ENCODE measurements around the gene PCGF2. TPM values are rescaled to one million over a fixed set of nuclear protein-coding genes. Genes with fewer than 3 reads are reported as not detected.

Gene PCGF2
- total and polyA plus RNA-seq, 2 of the 8 experiments (the other 6 are each of a cell fraction or from before 2014, with no cell fraction given): 42.1 to 93.3 TPM

DNA sequence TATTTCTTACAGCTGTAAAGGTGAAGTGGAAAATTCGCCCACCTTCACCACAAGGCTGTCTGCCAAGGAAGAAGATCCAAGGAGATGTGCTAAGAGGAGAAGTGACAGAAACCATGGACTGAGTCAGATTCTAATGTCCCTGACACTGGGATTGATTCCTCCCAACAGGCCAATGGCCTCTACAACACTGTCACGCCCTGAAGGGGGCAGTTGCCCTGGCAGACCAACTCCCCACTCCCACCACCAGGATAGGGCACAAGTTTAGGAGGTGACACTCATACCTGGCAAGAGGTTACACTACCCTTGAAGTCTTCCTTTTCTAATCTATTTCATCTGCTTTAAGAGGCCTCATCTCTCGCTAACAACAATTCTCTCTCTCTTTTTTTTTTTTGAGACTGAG is 35.1 kb upstream of the PCGF2 start:
- no peak overlapping the region; a peak in 1 of 7 replicates for H3K9ac ChIP-seq (replicated peaks in 1 of 4; ENCODE audit: extremely low read depth in 1 of 4, low read depth in 3 of 4, low read length in 3 of 4)
- no peak overlapping the region for H3K23ac ChIP-seq (ENCODE audit: insufficient read length)
- H4K5ac ChIP-seq (ENCODE audit: insufficient read length, low read depth, low read length): no peak overlapping the region
- WGBS, 2 experiments (ENCODE audit: extremely low coverage in 1 of 2, insufficient coverage in 1 of 2, insufficient read length in 1 of 2, insufficient replicate concordance in 2 of 2, low coverage in 1 of 2, low lambda C conversion rate in 2 of 2, missing lambda C conversion rate in 1 of 2): 94% methylated on average over 3 of the region's 3 CpGs; no CpG with 5 or more reads in 1 of the 2 experiments
- no peak overlapping the region for H3K18ac ChIP-seq (ENCODE audit: extremely low read depth, low read length)
- no peaks in the 10 kb centered on the region for H3K9me3 ChIP-seq (ENCODE audit: insufficient read depth in 2 of 2, low read depth in 1 of 2, low read length in 1 of 2)
- H3K4me3 ChIP-seq (ENCODE audit: extremely low read depth in 1 of 4, insufficient read depth in 2 of 4, low read depth in 3 of 4, low read length in 4 of 4): no peak overlapping the region
- H4K91ac ChIP-seq (replicated peaks; ENCODE audit: insufficient read length, low read length): no peak overlapping the region
- no peak overlapping the region for H2BK12ac ChIP-seq (ENCODE audit: low read depth, low read length)
- H2BK15ac ChIP-seq (ENCODE audit: low read length): no peak overlapping the region
- CTCF ChIA-PET (ENCODE audit: partially characterized antibody): interaction anchor here (0.7 kb wide), 1 partner anchor 269 kb away, joined by 3 read pairs; no protein-coding TSS in a partner anchor
- no peak overlapping the region for H3K4me2 ChIP-seq (ENCODE audit: insufficient read depth in 1 of 2, low read depth in 2 of 2, low read length in 2 of 2)
- H3K4me1 ChIP-seq (replicated peaks in 1 of 4; ENCODE audit: control insufficient read depth in 3 of 4, insufficient read depth in 4 of 4, low read length in 3 of 4): no peaks in the 10 kb centered on the region
- no peak overlapping the region for H2BK5ac ChIP-seq (ENCODE audit: low read depth, low read length)
- no peaks in the 10 kb centered on the region for H3K27me3 ChIP-seq (replicated peaks in 1 of 4; ENCODE audit: control insufficient read depth in 3 of 4, extremely low read depth in 1 of 4, insufficient read depth in 3 of 4, low read length in 3 of 4)
- H2AK5ac ChIP-seq (ENCODE audit: low read depth, low read length): no peak overlapping the region
- no peak overlapping the region for H3K27ac ChIP-seq (ENCODE audit: low read depth, low read length)
- H3K4ac ChIP-seq (replicated peaks; ENCODE audit: insufficient read length, low read depth, low read length): no peak overlapping the region
- no peaks in the 10 kb centered on the region for H3K79me2 ChIP-seq (ENCODE audit: control insufficient read depth in 1 of 2, insufficient read depth in 2 of 2, low read length in 2 of 2)
- H2BK120ac ChIP-seq (replicated peaks; ENCODE audit: low read depth, low read length): no peak overlapping the region
- DNase-seq (ENCODE audit: low read depth in 1 of 2, low spot score in 2 of 2): no peak
- no peaks in the 10 kb centered on the region for H3K23me2 ChIP-seq (ENCODE audit: low read depth, low read length)
- no peak for FAIRE-seq
- H4K8ac ChIP-seq (ENCODE audit: extremely low read depth, insufficient read depth, low read length): no peak overlapping the region
- no peak overlapping the region for H2BK20ac ChIP-seq (ENCODE audit: low read length)
- no peaks in the 10 kb centered on the region; the same call in 1 of the 2 replicates for H3K79me1 ChIP-seq (ENCODE audit: low read depth, low read length)
- POLR2A ChIA-PET (ENCODE audit: partially characterized antibody): no interaction called here
- no peak overlapping the region for H3K14ac ChIP-seq (ENCODE audit: insufficient read length)
- H3K36me3 ChIP-seq (ENCODE audit: control insufficient read depth in 2 of 4, insufficient read depth in 4 of 4, low read length in 3 of 4): peaks cover 17 to 78% (median 61%) of the 10 kb centered on the region in 4 experiments; a peak in 7 of 8 replicates
- H4K20me1 ChIP-seq (replicated peaks in 1 of 2; ENCODE audit: control insufficient read depth in 1 of 2, insufficient read depth in 2 of 2, low read length in 2 of 2): peaks cover 0 to 12% of the 10 kb centered on the region in 2 experiments
- H3K56ac ChIP-seq (replicated peaks; ENCODE audit: insufficient read length, low read depth, low read length): no peak overlapping the region
- no peak overlapping the region for H2AFZ ChIP-seq (ENCODE audit: low read length)
- TF ChIP-seq ATF3 (IDR thresholded peaks at IDR 0.05; ENCODE audit: insufficient read depth, low read depth, low read length) (no peak), GABPA (IDR thresholded peaks at IDR 0.05; ENCODE audit: borderline replicate concordance, insufficient read depth, low read length) (no peak), ATF2 (IDR thresholded peaks at IDR 0.05; ENCODE audit: low read length) (no peak), BCL11A (IDR thresholded peaks at IDR 0.05; ENCODE audit: low read depth in 2 of 2, low read length in 2 of 2) (no peak), SP2 (IDR thresholded peaks at IDR 0.05; ENCODE audit: low read length) (no peak), BACH1 (IDR thresholded peaks at IDR 0.05; ENCODE audit: low read length) (no peak), KDM5A (IDR thresholded peaks at IDR 0.05; ENCODE audit: low read length) (no peak), TBP (IDR thresholded peaks at IDR 0.05; ENCODE audit: low read depth, low read length) (no peak), RAD21 (IDR thresholded peaks at IDR 0.05 in 1 of 2, conservative IDR thresholded peaks at IDR 0.05 in 1 of 2; ENCODE audit: low read depth in 2 of 2, low read length in 2 of 2) (0 out of 4 replicates have a peak, but pooled peaks of 1 of the 2 experiments have one; percentile 4)
